ENCODE measurements around the gene ZIK1. TPM values are rescaled to one million over a fixed set of nuclear protein-coding genes. Genes with fewer than 3 reads are reported as not detected.

Gene ZIK1
- total RNA-seq, 4 donors from 2014 or later, result 3.0 to 7.6 (median 5.0) TPM

GRCh38 chr19:57615346-57615745 is 31.4 kb downstream of the ZIK1 start:
- peak overlapping the region in 2 of 4 donors; percentile 88 to 93 for H3K4me3 ChIP-seq
- H3K36me3 ChIP-seq, result peaks cover 4 to 61% (median 44%) of the 10 kb centered on the region in 3 donors
- no peak for TF ChIP-seq EP300 (IDR thresholded peaks at IDR 0.05)
- TF ChIP-seq CTCF (IDR thresholded peaks at IDR 0.05), result no peak
- no peak for TF ChIP-seq POLR2A (IDR thresholded peaks at IDR 0.05)
- DNase-seq (ENCODE audit: low spot score in 2 of 2), result no peak
- H3K27me3 ChIP-seq, result no peaks in the 10 kb centered on the region
- WGBS, 2 donors, result 94 to 99% methylated on average over 3 of the region's 3 CpGs
- peaks cover 0 to 75% (median 47%) of the 10 kb centered on the region in 4 donors for H3K9me3 ChIP-seq
- H3K27ac ChIP-seq, result no peak overlapping the region
- peaks cover 0 to 19% (median 7%) of the 10 kb centered on the region in 4 donors for H3K4me1 ChIP-seq

- Histone ChIP-seq H3K36me3 (peaks cover 7 to 96% (median 50%) of the 10 kb centered on the region in 3 donors), H3K27ac (no peak overlapping the region), H3K4me1 (no peaks in the 10 kb centered on the region), H3K4me3 (no peak overlapping the region), H3K9me3 (peaks cover 10 to 100% (median 81%) of the 10 kb centered on the region in 4 donors), H3K27me3 (no peaks in the 10 kb centered on the region)
- DNase-seq (ENCODE audit: low spot score in 2 of 2), result no peak
- TF ChIP-seq EP300 (IDR thresholded peaks at IDR 0.05) (no peak), CTCF (IDR thresholded peaks at IDR 0.05) (no peak), POLR2A (IDR thresholded peaks at IDR 0.05) (no peak)
- WGBS, 2 donors, result 98% methylated on average over 10 of the region's 10 CpGs
Observed at GRCh38 chr19:57620673-57621348, 36.9 kb downstream of the ZIK1 start.

- DNase-seq (ENCODE audit: low spot score in 2 of 2), result no peak
- no peak overlapping the region for H3K27ac ChIP-seq
- TF ChIP-seq EP300 (IDR thresholded peaks at IDR 0.05), result no peak
- TF ChIP-seq CTCF (IDR thresholded peaks at IDR 0.05), result no peak
- TF ChIP-seq POLR2A (IDR thresholded peaks at IDR 0.05), result no peak
- H3K9me3 ChIP-seq, result peaks cover 10 to 100% (median 73%) of the 10 kb centered on the region in 4 donors
- H3K4me3 ChIP-seq, result no peak overlapping the region
- no peaks in the 10 kb centered on the region for H3K27me3 ChIP-seq
- H3K4me1 ChIP-seq, result no peaks in the 10 kb centered on the region
- H3K36me3 ChIP-seq, result peaks cover 7 to 76% (median 35%) of the 10 kb centered on the region in 3 donors
Observed at GRCh38 chr19:57623091-57623490, 39.1 kb downstream of the ZIK1 start.

GRCh38 chr19:57632987-57633831 is 49.3 kb downstream of the ZIK1 start, which contains the start of gene ZNF211:
Gene ZNF211 (plus strand): TSS chr19:57633168. CDS start chr19:57633347, 179 bp downstream.
- Histone ChIP-seq H3K36me3 (peaks cover 0 to 69% (median 2%) of the 10 kb centered on the region in 3 donors), H3K27ac (peak within 1 kb of the TSS in 3 of 4 donors; percentile 81 to 91 (median 85)), H3K4me3 (peak within 1 kb of the TSS; percentile 46 to 94 (median 72)), H3K27me3 (no peaks in the 10 kb centered on the region), H3K9me3 (peaks cover 0 to 62% (median 20%) of the 10 kb centered on the region in 4 donors), H3K4me1 (peaks cover 0 to 14% (median 7%) of the 10 kb centered on the region in 4 donors)
- WGBS, 2 donors, result 1 to 2% methylated on average over 29 to 56 of the region's 59 CpGs
- peak; percentile 84 to 86 for DNase-seq (ENCODE audit: low spot score in 2 of 2)
- TF ChIP-seq POLR2A (IDR thresholded peaks at IDR 0.05) (peak in 1 of 2 donors; percentile 35), EP300 (IDR thresholded peaks at IDR 0.05) (peak; percentile 25 to 70), CTCF (IDR thresholded peaks at IDR 0.05) (peak in 2 of 5 experiments; percentile 8 to 18)
